ENCODE results near the gene IGSF21.

The IGSF21 gene

GRCh38 chr1:18409609-18410237 lies 302.1 kb downstream of the IGSF21 start:
- TF ChIP-seq CTCF (IDR thresholded peaks at IDR 0.05; ENCODE audit: insufficient read depth, low read depth, low read length, missing control alignments): no peak
- DNase-seq (ENCODE audit: low read depth): no peak
- H3K4me3 ChIP-seq (ENCODE audit: low read depth, low read length): no peak overlapping the region

- TF ChIP-seq CTCF (IDR thresholded peaks at IDR 0.05; ENCODE audit: insufficient read depth, low read depth, low read length, missing control alignments): no peak
- no peak for DNase-seq (ENCODE audit: low read depth)
- H3K4me3 ChIP-seq (ENCODE audit: low read depth, low read length): no peak overlapping the region
Observed at GRCh38 chr1:18410407-18410806, 302.8 kb downstream of the IGSF21 start.

GRCh38 chr1:18411321-18411720 lies 303.7 kb downstream of the IGSF21 start:
- TF ChIP-seq CTCF (IDR thresholded peaks at IDR 0.05; ENCODE audit: insufficient read depth, low read depth, low read length, missing control alignments): no peak

GRCh38 chr1:18411820-18412641 lies 304.4 kb downstream of the IGSF21 start:
- H3K4me3 ChIP-seq (ENCODE audit: low read depth, low read length): no peak overlapping the region
- DNase-seq (ENCODE audit: low read depth): no peak
- TF ChIP-seq CTCF (IDR thresholded peaks at IDR 0.05; ENCODE audit: insufficient read depth, low read depth, low read length, missing control alignments): no peak

More at GRCh38 chr1:18411321-18411720, 303.7 kb downstream of the IGSF21 start:
- no peak for DNase-seq (ENCODE audit: low read depth)
- no peak overlapping the region for H3K4me3 ChIP-seq (ENCODE audit: low read depth, low read length)

GRCh38 chr1:18412882-18413353 lies 305.3 kb downstream of the IGSF21 start:
- no peak overlapping the region for H3K4me3 ChIP-seq (ENCODE audit: low read depth, low read length)
- no peak for TF ChIP-seq CTCF (IDR thresholded peaks at IDR 0.05; ENCODE audit: insufficient read depth, low read depth, low read length, missing control alignments)
- DNase-seq (ENCODE audit: low read depth): no peak

- no peak for DNase-seq (ENCODE audit: low read depth)
- no peak overlapping the region for H3K4me3 ChIP-seq (ENCODE audit: low read depth, low read length)
Observed at GRCh38 chr1:18413541-18414305, 306.1 kb downstream of the IGSF21 start.

More at GRCh38 chr1:18413541-18414305, 306.1 kb downstream of the IGSF21 start:
- TF ChIP-seq CTCF (IDR thresholded peaks at IDR 0.05; ENCODE audit: insufficient read depth, low read depth, low read length, missing control alignments): no peak

Data from GM12865 (cell line).